NCI-H1436 (cell line): ENCODE results near the gene TMEM123.

ENCODE experiments used
- DNase-seq: peaks from one replicate; lab custom pipeline; 2025; lab: John Stamatoyannopoulos, UW

The TMEM123 gene

DNA sequence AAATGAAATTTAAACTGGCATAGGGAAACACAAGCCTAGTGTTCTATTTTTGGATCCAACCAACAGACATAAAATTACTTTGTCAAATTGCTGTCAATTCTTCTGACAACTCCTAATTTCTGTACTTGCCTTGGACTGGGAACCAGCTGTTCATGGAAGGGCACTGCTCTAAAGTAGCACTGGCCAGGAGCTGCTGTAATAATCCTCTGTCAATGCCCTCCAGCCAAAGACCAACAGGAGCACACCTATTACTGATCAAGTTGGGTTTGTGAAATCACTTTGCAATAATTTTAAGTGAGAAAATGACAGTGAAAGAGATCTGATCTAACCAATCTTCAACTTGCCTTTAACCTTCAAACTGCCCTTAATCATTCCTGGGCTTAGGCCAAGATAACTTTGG, 18.9 kb upstream of the TMEM123 start:
- no peak for DNase-seq

DNA sequence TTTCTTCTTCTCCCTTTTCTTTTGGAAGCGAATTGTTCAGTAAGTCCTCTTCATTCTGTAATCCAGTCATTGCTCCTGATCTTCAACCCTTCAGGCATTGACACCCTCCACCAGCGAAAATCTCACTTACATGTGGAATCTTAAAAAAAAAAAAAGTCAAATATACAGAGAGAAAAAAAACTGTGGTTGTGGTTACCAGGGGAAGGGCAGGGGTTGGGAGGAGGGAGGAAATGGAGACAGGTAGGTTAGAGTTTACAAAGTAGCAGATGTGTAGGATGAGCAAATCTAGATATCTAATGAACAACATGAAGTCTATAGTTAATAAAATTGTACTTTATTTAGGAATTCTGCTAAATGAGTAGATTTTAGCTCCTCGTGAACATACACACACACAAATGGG, 17.7 kb upstream of the TMEM123 start:
- no peak for DNase-seq

DNA sequence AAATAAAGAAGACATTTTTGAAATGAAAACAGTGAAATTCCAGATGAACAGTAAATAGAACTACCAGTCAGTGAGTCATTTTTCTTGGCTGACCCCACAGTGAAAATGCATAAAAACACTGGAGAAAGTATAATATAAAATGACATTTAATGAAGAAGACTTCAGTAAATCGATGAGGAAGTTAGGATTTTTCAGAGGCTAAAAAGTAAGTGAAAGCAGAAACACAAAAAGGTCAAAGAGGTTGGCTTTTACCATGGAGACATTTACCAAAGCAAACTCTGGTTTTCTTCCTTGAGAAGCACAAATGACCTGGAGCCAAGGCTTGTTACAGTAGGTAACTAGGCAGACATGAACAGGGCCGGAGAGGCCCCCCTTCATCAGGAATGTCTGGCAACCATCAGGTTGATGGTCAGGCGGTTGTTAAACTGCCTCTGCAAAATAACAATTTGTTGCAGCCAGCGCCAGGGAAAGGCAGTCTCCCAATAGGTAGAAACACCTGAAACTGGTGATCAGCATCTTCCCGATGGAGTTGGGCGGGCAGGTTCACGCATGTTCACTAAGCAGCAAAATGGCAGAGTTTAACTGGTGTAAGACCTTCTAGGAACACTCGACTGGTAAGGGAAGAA, 16.7 kb upstream of the TMEM123 start:
- DNase-seq = no peak

DNA sequence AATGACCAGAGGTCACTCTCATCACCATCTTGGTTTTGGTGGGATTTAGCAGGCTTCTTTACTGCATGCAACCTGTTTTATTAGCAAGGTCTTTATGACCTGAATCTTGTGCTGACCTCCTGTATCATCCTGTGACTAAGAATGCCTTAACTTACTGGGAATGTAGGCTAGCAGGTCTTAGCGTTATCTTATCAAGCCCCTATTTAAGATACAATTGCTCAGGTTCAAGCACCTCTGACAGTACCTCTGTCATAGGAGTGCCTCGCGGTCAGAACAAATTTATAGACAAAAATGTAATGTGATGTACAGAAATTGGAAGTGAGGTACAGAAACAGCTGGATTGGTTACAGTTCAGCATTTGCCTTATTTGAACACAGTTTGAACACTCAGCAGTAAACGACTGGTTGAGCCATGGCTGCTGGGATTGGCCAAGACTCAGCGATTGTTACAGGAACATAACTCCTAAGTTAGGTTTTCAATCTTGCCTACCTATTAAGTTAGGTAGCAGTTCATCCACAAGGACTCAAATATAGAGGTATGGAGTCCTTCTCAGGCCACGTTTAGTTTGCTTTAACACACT, 16.1 kb upstream of the TMEM123 start:
- DNase-seq = no peak

DNA sequence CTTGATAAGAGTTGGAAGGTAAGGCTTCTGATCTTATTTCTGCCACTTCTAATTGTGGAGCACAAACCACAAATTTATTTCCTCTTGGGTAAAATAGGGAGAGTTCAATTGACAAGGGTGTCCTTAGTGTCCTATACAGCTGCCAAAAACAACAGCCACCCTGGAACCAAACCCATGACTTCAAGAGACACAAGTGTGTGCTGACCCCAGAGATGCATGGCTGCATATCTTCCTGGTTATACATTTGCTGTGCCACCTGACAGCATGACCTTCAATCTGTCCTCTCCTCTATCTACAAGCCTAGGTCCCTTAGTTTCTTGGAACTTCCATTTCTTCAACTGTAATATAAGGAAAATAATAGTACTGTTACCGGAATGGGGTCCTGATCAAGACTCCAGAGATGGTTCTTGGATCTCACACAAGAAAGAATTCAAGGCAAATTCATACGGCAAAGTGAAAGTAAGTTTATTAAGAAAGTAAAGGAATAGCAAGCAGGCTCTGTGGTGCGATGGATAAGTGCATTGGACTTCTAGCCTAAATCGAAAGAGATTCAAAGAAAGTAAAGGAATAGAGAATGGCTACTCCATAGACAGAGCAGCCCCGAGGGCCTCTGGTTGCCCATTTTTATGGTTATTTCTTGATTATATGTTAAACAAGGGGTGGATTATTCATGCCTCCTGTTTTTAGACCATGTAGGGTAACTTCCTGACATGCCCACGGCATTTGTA, 15.5 kb upstream of the TMEM123 start:
- no peak for DNase-seq

DNA sequence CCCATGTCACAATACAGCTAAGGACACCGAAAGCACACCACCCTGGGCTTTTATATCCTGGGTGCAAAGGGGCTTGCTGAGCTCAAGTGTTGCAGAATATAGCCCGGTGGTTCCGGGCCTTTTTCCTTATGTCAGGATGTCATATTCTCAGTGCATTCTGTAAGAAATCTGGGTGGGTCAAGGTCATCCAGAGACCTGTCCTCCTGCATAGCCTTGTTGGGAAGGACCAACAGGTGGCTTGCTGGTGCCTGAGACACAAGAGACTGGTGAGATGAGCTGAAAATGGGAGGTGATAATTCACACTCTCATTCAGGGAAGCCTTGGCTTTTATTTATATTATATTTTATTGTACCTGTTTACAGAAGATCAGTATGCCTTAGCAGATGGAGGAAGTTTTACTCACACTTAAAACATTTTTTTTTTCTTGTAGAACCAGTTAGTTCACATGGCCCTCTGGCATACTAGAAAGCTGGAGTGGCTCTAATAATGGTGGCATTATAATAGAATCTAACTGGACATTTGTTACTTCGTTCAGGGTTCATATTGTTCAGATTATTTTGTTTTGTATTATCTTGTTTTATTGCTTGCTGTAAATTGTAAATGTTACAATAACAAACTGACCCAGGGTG, 14.6 kb upstream of the TMEM123 start:
- no peak for DNase-seq

DNA sequence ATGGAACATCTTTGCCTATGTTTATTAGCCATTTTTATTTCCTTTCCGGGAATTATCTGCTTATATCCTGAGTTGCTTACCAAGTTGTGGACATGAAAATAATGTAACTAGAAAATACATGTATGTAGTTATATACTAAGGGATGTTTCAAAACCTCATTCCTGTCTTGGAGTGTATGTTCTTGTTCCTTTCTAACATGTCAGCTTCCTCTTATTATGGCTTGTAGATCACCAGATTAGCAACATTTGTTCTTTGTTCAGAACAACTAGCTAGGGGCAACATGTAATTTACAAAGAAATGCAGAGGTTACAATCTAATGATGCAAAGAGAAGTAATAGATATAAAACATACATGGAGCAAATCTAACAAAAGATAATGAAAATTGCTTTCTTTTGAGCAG, 13.1 kb upstream of the TMEM123 start:
- no peak for DNase-seq

DNA sequence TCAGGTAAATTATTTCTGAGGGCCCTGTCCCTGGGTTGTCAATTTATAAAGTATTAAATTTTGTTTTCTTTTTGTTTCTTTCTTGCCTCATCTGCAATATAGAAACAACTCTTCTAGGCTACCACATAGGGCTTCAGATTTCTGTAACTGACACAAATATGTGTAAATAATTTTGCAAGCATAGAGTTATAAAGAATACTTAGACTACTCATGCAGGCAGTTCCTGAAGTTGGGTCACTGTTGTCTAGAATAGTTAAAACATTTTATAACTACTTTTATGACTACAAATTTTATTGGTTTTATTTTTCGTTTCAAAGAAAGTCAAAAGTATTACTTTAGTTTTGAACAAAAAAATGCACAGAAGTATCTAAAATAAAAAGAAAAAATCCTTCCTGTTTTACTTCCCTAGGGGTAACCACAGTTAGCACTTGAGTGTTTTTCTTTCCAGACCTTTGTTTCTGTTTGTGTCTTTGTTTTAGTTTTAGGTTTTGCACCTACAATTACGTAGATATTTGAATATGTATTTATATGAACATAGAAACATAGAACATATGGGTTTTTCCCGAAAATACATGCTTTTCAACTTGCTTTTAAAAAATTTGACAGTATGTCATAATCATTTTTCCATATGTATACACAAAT, 12.4 kb upstream of the TMEM123 start:
- DNase-seq = no peak

DNA sequence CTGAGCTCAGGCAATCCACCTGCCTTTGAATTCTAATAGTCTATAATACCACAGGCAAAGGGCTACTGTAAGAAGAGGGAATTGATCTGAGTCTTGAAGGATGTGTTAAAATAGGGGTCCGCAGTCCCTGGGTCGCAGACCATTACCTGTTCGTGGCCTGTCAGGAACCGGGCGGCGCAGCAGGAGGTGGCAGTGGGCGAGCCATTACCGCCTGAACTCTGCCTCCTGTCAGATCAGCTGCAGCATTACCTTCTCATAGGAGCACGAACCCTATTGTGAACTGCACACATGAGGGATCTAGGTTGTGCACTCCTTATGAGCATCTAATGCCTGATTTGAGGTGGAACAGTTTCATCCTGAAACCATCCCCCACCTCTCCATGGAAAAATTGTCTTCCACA, 11.5 kb upstream of the TMEM123 start:
- no peak for DNase-seq

DNA sequence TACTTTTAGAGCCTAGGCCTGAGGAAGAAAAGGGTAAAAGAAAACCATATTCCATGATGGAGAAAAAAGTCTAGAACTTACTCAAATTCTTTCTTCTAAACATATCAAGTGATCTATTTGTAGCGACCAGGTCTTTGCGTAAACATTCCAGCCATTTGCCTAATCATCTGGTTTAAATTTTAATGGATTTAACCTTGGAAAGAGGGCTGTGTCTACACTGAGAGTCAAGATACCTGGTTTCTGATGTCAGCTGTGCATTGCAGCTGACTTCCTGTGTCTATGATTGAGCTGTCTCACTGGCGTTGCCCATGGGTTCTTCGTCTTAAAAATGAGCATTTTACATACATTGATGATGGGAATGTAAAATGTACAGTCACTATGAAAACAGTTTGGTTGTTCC, 10.0 kb upstream of the TMEM123 start:
- DNase-seq = no peak

DNA sequence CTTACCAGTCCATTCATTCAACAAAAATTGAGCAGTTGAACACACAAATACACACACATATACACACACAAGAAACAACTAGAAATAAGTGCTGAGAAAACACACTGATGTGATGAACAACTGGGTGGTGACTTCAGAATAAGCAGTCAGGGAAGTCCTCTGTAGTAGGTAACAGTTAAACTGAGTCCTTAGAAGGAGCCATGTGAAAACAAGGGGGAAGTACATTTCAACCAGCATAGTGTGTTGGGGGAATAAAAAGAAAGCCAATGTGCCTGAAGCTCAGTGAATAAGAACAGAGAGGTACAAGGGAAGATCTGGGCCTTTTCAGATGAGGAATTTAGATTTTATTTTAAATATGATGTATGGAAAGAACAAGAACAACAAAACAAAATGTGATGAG, 6.8 kb upstream of the TMEM123 start:
- DNase-seq = no peak

DNA sequence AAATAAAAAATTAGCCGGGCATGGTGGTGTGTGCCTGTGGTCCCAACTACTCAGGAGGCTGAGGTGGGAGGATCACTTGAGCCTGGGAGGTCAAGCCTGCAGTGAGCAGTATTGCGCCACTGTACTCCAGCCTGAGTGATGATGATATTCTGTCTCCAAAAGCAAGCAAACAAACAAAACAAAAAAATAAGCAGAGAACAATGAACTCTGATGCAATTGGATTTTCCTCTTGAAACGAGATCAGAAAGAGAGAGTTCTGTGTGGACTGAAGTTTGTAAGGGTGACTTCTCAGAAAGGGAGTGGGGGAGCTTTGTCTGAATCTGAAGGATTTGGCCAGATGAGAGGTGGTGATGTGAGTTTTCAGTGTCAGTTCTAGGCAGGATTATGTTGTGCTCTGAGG, 6.0 kb upstream of the TMEM123 start:
- no peak for DNase-seq

DNA sequence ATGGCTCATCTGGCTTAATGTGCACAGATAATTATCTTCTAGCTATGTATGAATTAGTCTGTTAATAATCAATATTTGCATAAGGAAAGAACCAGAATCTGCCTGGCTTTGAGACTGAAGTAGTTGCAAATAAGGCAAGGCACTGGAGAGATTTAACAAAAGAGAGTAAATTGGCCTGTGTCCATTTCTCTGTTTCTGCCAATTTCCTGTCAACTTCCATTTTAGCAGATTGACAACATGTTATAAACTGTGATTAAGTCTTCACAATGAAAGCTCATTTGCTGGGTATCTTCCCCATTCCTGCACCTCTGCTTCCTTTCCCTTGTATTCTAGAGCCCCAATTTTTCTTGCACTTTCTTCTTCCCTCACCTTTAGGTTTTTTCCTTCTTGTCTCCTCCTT, 5.3 kb upstream of the TMEM123 start:
- peak; percentile 15 for DNase-seq

DNA sequence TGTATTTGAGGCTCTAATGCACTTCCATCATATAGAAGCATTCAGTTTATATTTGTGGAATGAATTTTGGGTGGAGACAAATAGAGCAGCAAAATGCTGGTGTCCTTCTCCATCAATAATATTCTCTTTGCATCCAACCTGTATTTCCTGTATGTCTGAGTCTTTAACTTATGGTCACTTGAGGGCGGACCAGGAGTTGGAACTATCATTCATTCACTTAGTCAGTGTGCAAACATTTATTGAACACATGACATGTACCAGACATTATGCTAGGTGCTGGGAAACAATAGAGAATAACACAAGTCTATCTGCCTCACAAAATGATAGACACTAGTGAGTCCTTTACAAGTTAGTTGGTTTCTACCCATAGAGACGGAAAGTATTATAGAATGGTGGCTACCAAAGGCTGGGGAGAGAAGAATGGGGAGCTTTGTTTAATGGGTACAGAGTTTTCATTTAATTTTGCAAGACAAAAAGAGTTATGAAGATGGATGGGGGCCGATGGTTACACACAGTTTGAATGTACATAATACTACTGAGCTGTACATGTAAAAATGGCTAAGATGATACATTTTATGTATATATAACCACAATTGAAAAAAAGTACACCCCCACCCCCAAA, 4.6 kb upstream of the TMEM123 start:
- DNase-seq = no peak

DNA sequence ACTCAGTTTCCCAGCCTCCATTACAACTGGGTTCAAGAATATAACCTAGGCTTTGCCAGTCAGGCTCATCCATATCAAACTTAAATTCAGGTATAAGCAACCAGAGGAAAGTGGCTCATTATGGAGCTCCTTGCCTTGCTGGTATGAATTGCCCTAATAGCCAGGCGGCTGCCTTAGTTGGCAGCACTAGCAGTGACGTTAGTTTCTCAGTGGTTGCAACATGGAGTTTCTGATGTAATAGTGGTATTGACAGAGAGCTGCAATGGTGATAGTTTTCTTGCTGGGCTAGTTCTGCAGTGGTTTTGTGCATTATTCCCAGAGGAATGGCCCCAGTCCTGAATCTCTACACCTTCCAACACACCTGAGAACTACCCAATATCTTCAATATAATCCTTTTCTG, 3.8 kb upstream of the TMEM123 start:
- DNase-seq = no peak

DNA sequence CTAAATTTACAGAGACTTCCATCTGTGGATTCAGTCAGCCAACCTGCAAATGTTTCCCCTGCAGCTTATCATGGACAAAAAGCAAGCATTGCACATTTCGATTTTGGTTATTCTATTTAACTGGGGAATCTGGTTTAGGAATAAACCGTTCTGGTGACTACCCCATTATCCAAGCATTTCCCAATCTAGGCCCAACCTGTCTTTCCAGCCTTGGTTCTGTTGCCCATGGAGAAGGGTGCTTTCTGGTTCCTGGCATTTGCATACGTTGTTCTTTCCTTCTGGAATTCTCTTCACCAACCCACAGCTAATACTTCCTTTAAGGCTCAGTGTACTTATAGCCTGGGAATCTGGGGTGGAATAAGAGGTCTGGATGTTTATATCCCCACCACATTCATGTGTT, 1.4 kb upstream of the TMEM123 start:
- DNase-seq = no peak

DNA sequence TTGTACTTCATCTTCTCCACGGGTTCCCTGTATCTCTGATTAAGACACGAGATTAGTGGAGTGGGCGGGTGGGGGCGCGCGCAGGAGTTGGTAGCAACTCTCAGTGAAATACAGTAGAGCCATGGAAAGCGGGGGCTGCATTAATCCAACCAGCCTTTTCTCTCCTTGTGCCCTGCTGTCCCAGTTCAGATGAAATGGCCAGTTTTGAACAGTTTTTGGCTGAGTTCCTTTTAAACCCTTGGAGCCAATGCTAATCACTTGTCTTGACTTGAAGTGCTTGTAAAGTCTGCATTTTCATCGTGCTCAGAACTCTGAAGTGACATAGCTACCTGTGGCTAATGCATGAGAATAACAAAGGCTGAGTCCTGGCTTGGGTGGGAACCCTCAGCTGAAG, 734 bp upstream of the TMEM123 start:
- DNase-seq = no peak

DNA sequence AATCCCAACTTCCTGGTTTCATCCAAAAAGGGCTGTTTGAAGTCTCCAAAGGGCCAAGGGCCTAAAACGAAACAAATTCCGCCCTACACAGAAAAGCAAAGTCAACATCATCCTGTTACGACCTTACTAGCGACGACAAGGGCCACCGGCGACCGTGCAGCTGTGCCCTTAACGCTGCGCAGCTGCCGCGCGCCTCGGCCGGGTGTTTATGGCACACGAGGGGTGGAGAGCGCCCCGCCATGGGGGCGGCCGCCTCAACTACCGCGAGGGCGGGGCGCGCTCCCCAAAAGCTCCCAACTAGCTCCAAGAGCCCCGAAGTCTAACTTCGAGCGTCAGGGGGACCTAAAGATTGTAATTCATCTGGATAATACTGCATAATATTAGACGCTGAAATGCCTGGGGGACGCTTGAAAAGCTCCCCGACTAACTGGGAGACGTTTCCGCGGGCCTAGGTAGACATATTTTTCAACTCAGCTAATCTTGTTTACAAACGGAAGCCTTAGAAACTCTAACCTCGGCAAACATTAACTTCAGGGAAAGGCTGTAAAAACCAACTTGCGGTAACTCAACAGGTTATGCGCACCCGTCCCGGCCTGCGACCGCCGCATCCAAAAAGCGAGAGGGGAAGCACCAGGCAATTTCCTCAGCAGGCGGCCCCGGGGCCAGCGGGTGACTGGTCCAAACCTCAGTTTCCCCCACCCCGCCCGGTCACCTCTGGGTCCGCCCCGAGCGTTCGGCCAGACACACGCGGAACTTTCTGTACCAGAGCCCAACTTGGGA, 694 bp downstream of the TMEM123 start:
- peak; percentile 23 for DNase-seq

DNA sequence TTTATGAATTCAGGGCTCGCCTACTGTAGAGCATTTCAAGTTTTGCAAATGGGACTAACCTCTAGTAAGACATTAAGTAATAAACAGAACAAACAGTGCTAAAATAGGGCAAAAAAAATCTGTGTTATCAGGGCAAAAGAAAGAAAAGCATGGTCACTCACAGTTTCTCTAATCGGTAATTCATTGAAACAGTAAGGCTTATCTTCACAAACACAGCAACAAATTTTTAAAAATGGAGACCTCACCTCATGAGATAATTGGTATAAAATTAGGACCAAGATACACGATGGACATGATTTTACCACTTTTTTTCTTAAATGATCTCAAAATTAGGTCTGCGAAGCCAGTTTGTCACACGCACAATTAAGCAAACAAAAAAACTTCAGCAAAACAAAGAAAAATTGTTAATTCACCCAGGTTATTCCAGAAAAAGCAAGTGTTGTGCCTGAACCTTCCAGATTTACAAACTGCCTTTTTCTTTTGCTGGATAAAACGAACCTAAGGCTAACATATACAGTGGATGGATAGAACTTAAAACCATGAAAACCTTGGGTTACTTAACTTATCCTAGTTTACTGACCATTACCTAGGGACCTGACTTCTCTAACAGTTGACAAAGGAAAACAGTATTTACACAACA, 1.4 kb downstream of the TMEM123 start:
- DNase-seq = no peak

DNA sequence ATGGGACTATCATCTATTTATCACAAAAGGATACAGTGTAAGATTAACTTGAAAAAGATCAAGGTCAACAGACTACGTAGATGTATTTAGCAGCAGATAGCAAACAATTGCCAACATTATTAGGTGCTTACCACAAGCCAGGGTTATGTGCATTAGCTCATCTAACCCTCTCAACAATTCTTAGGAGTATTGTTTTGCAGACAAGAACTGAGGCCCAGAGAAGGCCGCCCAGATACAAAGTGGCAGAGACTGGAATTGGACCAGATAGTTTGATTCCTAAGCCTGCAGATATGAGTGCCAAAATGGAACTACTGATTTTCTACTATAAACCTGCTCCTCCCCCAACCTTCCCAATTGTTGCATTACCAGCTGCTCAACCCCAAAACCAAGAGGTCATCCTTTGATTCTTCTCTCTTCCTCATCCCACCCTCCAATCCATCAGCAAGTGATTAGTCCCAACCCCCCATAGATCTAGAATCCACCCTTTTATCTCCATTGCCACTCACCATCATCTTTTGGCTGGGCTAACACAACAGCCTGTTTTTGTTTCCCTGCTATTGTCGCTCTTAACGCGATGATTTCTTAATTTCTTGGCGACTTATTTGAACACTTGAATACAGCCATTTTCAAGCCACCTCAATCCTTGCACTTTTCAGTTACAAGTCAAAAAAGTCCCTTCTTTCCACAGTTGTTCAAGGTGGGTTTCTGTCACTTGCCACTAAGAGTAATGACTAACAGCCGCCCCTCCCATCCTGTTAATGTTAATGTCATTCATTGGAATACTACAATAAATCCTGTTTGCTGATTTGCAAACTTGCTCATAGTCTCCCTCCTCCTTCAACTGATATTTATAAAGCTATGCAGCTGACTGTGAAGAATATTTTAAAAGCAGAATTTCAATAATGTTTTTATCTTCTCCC, 2.7 kb downstream of the TMEM123 start:
- DNase-seq = no peak
